Astrocyte of the hippocampus (primary cell): ENCODE measurements around the gene PTPRG.
A peak's percentile ranks its signal among the peaks of the same experiment; 100 is the strongest.

Experiments used
- DNase-seq: peaks from one replicate; pipeline ENCODE4 v3.0.0; 2011; ENCODE audit warnings: low read depth, low spot score

The PTPRG gene

GRCh38 chr3:62332017-62332416 is 770.6 kb downstream of the PTPRG start:
- no peak for DNase-seq

- peak; percentile 50 for DNase-seq
Observed at GRCh38 chr3:62332835-62333244, 771.5 kb downstream of the PTPRG start.

GRCh38 chr3:62335196-62335595 is 773.8 kb downstream of the PTPRG start:
- no peak for DNase-seq

GRCh38 chr3:62343755-62344154 is 782.4 kb downstream of the PTPRG start:
- no peak for DNase-seq
